Nephron (organoid): Measurements from ENCODE around the gene DLG5.
A peak's percentile ranks its signal among the peaks of the same experiment; 100 is the strongest.

Source experiments
- H3K27ac Mint-ChIP-seq, 3 experiments: 2 replicates each; pipeline ENCODE4 v1.8.0; 2020; ENCODE audit warnings: mixed read lengths in 3 of 3, mild to moderate bottlenecking in 2 of 3, moderate library complexity in 1 of 3
- H3K27me3 Mint-ChIP-seq: 2 replicates; pipeline ENCODE4 v1.8.0; 2021; ENCODE audit warnings: low read depth, mild to moderate bottlenecking, moderate library complexity, mixed read lengths
- H3K36me3 Mint-ChIP-seq: 2 replicates; pipeline ENCODE4 v1.8.0; 2020; ENCODE audit warnings: low read depth, mixed read lengths
- H3K4me1 Mint-ChIP-seq: 2 replicates; pipeline ENCODE4 v1.8.0; 2020; ENCODE audit warnings: mixed read lengths
- H3K4me3 Mint-ChIP-seq, 3 experiments: 2 replicates each; pipeline ENCODE4 v1.8.0; 2020; ENCODE audit warnings: mild to moderate bottlenecking in 3 of 3, mixed read lengths in 3 of 3, moderate library complexity in 2 of 3
- H3K9me3 Mint-ChIP-seq: 2 replicates; pipeline ENCODE4 v1.8.0; 2020; ENCODE audit warnings: mixed read lengths
- TF ChIP-seq, protein P1 (sequence below), 3 experiments: fragments of 200-600 bp; sonication (generic); IDR thresholded peaks; one replicate each; pipeline ENCODE4 v1.5.0; 2021; ENCODE audit warnings: antibody characterized with exemption in 3 of 3; ENCODE audit not compliant: unreplicated experiment in 3 of 3

DLG5 gene

DNA sequence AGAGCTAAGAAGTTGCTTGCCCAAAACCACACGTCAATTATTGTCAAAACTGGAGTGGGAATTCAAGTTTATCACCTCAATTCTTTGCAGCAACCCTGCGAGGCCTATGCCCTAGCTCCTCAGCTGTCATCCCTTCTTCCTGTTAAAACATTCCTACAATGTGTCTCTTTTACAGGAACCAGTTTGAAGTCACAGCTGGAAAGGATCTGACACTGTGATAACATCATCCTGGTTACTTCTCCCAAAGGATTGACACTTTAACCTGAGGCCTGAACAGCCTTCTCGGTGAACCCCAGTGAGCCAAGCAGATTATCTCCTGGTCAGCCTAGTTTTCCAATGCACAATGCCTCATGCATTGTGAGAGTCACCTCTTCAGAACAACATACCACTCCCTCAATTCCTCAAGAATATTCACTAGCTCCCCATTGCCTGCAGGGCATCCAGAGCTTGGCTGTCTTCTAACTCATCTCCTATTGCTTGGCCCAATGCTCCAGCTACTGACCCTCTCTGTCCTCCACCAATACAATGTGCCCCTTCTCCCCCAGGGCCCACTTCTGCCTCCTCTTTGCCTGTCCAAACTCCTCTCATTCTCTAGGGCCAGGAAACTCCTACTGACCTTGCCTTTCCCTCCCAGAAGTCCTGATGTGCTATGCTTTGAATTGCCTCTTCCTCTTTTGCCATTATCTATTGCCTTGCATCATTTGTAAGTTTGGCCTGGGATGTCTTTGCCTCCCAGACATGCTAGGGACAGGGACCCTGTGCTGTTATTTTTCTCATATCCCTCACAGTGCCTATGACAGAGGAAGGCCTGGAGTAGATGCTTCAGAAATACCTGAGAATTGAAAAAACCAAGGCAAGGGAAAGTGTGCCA is 10.4 kb upstream of the DLG5 start:
- no peaks in the 10 kb centered on the region for H3K9me3 Mint-ChIP-seq
- peaks cover 7% of the 10 kb centered on the region for H3K27me3 Mint-ChIP-seq
- peaks cover 57% of the 10 kb centered on the region for H3K4me1 Mint-ChIP-seq
- TF ChIP-seq, protein P1, sequence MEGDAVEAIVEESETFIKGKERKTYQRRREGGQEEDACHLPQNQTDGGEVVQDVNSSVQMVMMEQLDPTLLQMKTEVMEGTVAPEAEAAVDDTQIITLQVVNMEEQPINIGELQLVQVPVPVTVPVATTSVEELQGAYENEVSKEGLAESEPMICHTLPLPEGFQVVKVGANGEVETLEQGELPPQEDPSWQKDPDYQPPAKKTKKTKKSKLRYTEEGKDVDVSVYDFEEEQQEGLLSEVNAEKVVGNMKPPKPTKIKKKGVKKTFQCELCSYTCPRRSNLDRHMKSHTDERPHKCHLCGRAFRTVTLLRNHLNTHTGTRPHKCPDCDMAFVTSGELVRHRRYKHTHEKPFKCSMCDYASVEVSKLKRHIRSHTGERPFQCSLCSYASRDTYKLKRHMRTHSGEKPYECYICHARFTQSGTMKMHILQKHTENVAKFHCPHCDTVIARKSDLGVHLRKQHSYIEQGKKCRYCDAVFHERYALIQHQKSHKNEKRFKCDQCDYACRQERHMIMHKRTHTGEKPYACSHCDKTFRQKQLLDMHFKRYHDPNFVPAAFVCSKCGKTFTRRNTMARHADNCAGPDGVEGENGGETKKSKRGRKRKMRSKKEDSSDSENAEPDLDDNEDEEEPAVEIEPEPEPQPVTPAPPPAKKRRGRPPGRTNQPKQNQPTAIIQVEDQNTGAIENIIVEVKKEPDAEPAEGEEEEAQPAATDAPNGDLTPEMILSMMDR (IDR thresholded peaks at IDR 0.05; ENCODE audit: unreplicated experiment in 3 of 3), result no peak
- H3K4me3 Mint-ChIP-seq, result no peak overlapping the region
- H3K36me3 Mint-ChIP-seq, result no peaks in the 10 kb centered on the region
- peak overlapping the region; percentile 3 to 67 (median 45) for H3K27ac Mint-ChIP-seq

DNA sequence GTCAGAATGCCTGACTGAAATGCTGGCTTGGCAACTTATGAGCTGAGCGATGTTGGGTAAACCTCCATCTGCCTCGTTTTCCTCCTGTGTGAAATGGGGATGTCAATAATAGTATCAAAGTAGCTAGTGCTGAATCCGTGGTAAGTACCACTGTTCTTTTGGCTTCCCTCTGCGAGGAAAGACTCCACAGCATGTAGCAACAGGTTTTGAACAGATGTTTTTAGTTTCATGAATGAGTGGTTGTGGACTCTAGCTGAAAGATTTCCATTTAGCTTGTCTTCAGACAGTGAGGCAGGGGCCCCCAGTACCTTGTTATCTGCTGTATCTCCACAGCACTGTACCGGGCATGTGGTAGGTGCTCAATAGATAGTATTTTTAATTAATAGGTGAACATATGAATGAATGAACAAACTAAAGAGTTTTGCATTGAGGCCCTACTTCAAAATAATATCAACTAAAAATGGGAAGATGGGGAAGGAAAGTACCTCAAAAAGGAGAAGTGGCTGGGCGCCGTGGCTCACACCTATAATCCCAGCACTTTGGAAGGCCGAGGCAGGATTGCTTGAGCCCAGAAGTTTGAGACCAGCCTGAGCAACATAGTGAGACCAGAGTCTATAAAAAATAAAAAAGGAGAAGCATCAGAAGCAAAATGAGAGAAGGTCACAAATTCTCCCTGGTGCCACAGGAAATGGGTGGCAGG is 5.6 kb upstream of the DLG5 start:
- TF ChIP-seq, protein P1 (IDR thresholded peaks at IDR 0.05; ENCODE audit: unreplicated experiment in 3 of 3), result no peak
- H3K27ac Mint-ChIP-seq, result peak overlapping the region; percentile 5 to 54 (median 35)
- H3K27me3 Mint-ChIP-seq, result peaks cover 6% of the 10 kb centered on the region
- peaks cover 39% of the 10 kb centered on the region for H3K4me1 Mint-ChIP-seq
- H3K4me3 Mint-ChIP-seq, result peak overlapping the region in 1 of 3 experiments; percentile 14
- H3K9me3 Mint-ChIP-seq, result no peaks in the 10 kb centered on the region
- H3K36me3 Mint-ChIP-seq, result no peaks in the 10 kb centered on the region

DNA sequence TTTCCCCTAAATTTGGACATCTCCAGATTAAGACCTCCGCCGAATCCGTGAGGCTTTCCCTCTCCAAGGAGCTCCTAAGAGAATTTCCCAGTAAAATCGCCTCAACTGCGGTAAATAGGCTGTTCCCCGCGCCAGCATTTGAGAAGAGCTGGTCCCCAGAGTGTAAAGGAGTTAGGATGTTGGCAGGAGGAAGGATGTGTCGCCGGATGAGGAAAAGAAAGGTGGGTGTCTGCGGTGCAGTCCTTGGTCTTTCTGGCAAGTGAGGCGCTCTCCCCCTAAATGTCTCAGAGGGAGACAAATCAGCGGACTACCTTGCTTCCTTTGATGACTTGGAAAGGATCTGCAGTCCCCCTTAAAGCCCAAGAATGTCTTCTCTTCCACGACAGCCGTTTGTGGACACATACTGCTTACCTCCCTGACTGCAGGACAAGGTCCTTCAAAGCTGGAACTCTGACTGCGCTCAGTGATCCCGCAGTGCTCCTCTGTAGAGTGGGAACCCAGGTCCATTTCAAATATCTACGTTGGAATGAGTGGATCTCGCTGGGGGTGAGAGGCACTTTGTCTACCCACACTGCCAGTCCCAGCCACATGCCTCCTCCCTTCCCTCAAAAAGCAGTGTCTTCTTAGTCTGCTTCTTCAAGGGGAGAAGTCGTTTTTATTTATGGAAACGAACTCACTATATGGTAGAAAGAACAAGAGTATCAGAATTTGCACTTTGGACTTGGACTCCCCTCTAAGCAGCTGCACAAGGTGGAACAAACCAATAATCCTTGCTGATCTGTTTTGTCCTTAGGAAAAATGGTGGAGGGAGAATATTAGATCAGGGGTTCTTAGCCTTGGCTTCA is 1.1 kb upstream of the DLG5 start:
- TF ChIP-seq, protein P1 (IDR thresholded peaks at IDR 0.05; ENCODE audit: unreplicated experiment in 3 of 3), result no peak
- no peaks in the 10 kb centered on the region for H3K9me3 Mint-ChIP-seq
- H3K27me3 Mint-ChIP-seq, result peaks cover 10% of the 10 kb centered on the region
- peak overlapping the region; percentile 81 to 84 (median 81) for H3K27ac Mint-ChIP-seq
- peak overlapping the region; percentile 74 to 87 (median 84) for H3K4me3 Mint-ChIP-seq
- no peaks in the 10 kb centered on the region for H3K36me3 Mint-ChIP-seq
- H3K4me1 Mint-ChIP-seq, result peaks cover 34% of the 10 kb centered on the region

DNA sequence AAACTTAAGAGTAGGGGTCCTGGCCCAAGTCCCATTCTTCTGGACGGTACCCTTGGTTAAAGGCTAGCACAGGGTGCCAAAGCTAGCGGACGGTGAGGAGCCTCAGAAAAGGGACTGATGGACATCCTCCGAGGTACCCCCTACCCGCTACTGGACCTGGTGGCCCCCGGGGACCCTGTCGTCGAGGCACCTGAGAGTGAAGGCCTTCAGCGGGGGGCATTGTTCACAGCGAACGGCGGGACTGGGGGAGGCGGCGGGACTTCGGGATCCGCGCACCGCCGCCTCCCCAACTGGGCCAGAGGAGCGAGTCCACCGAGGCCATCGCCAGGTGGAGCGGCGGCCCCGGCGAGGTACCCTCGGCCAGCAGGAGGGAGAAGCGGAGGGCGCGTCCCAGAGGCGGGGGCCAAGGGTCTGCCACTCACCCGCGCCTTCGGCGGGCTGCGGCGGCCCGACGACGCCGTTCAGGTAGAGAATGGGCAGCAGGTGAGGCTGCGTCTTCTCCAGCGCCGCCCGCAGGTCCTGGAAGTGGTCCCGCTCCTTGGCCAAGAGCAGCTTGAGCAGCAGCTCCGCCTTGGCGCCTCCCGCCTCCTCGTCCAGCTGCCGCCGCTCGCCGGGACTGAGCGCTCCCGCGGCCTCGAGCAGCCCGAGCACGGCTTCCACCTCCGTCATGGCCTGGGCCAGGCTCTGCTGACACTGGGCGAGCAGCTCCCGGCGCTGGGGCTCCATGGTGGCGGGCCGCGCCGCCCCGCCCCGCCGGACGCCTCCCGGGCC is 575 bp downstream of the DLG5 start:
- H3K9me3 Mint-ChIP-seq, result no peaks in the 10 kb centered on the region
- H3K4me1 Mint-ChIP-seq, result peaks cover 32% of the 10 kb centered on the region
- TF ChIP-seq, protein P1 (IDR thresholded peaks at IDR 0.05; ENCODE audit: unreplicated experiment in 3 of 3), result no peak
- peaks cover 4% of the 10 kb centered on the region for H3K27me3 Mint-ChIP-seq
- H3K36me3 Mint-ChIP-seq, result peaks cover 3% of the 10 kb centered on the region
- H3K27ac Mint-ChIP-seq, result peak overlapping the region; percentile 70 to 89 (median 80)
- peak overlapping the region; percentile 85 to 92 (median 89) for H3K4me3 Mint-ChIP-seq

DNA sequence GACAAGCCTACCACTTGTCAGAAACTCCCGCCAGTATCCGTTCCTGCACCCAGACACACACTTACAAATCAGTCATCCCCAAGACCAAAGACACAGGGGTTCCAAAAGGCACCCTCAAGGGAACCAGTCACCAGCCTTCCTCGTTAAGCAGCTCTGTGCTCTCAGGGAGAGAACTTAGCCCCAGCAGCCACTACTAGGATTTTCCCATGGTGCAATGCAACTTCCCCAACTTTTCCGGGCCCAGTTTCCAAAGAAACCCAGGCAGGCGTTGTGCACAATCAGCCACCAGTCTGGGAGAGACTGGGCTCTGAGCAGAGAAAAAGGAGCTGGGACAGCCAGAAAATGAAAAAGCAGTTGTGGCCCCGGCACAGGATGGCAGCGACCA is 1.2 kb downstream of the DLG5 start:
- Mint-ChIP-seq H3K27me3 (peaks cover 4% of the 10 kb centered on the region), H3K4me1 (peaks cover 38% of the 10 kb centered on the region), H3K36me3 (peaks cover 3% of the 10 kb centered on the region), H3K9me3 (no peaks in the 10 kb centered on the region), H3K4me3 (peak overlapping the region; percentile 85 to 92 (median 89)), H3K27ac (peak overlapping the region; percentile 70 to 89 (median 80))
- TF ChIP-seq, protein P1 (IDR thresholded peaks at IDR 0.05; ENCODE audit: unreplicated experiment in 3 of 3), result no peak
